SU-DHL-6 (cell line): Measurements from ENCODE around the gene ARHGAP6.
A peak's percentile ranks its signal among the peaks of the same experiment; 100 is the strongest.

Experiments
- H2AFZ ChIP-seq: fragments of 200-600 bp; sonication (generic); 2 replicates; pipeline ENCODE4 v1.6.1; 2014; ENCODE audit warnings: low read depth, mild to moderate bottlenecking, moderate library complexity, mixed read lengths, antibody characterized with exemption, low read length; ENCODE audit not compliant: severe bottlenecking
- H3F3A ChIP-seq: fragments of 200-600 bp; shearing (Covaris generic); 2 replicates; pipeline ENCODE4 v1.6.0; 2016; ENCODE audit warnings: antibody characterized with exemption, mild to moderate bottlenecking; ENCODE audit not compliant: insufficient read depth
- H3K27ac ChIP-seq: fragments of 200-600 bp; sonication (generic); 2 replicates; pipeline ENCODE4 v1.5.1; 2016; ENCODE audit warnings: low read depth, mild to moderate bottlenecking, low read length, moderate library complexity, mixed read lengths
- H3K27me3 ChIP-seq: fragments of 200-600 bp; sonication (generic), shearing (Covaris generic); 2 replicates; pipeline ENCODE4 v1.6.0; 2014; ENCODE audit warnings: mild to moderate bottlenecking, low read length
- H3K36me3 ChIP-seq: fragments of 200-600 bp; sonication (generic); 2 replicates; pipeline ENCODE4 v1.6.1; 2014; ENCODE audit warnings: mild to moderate bottlenecking, low read length, mixed read lengths
- H3K4me2 ChIP-seq: fragments of 300-600, 200-600 bp; shearing (Covaris generic), sonication (generic); 2 replicates; pipeline ENCODE4 v1.6.0; 2014; ENCODE audit warnings: low read length, low read depth, mild to moderate bottlenecking; ENCODE audit not compliant: poor library complexity, severe bottlenecking
- H3K4me3 ChIP-seq: fragments of 200-600 bp; sonication (generic); 2 replicates; pipeline ENCODE4 v1.5.1; 2014; ENCODE audit warnings: antibody characterized with exemption, low read length, mild to moderate bottlenecking, mixed read lengths; ENCODE audit not compliant: insufficient read depth, poor library complexity, severe bottlenecking
- H3K79me2 ChIP-seq: fragments of 200-600 bp; sonication (generic); 2 replicates; pipeline ENCODE4 v1.6.1; 2014; ENCODE audit warnings: mild to moderate bottlenecking, low read length, moderate library complexity; ENCODE audit not compliant: insufficient read depth
- H3K9ac ChIP-seq: fragments of 200-600 bp; sonication (generic); 2 replicates; pipeline ENCODE4 v1.7.0; 2014; ENCODE audit warnings: mild to moderate bottlenecking, low read length
- H3K9me2 ChIP-seq: fragments of 200-600 bp; sonication (generic); replicated peaks from 2 replicates; pipeline ENCODE4 v1.6.1; 2014; ENCODE audit warnings: low read length; ENCODE audit not compliant: insufficient read depth
- H3K9me3 ChIP-seq: fragments of 200-600 bp; sonication (generic); 2 replicates; pipeline ENCODE4 v1.6.1; 2014; ENCODE audit warnings: low read length, mixed read lengths; ENCODE audit not compliant: insufficient read depth
- H4K20me1 ChIP-seq: fragments of 200-600 bp; sonication (generic); 2 replicates; pipeline ENCODE4 v1.6.1; 2014; ENCODE audit warnings: low read depth, mild to moderate bottlenecking, antibody characterized with exemption, low read length, moderate library complexity, mixed read lengths
- EZH2phosphoT487 ChIP-seq: fragments of 200-600 bp; sonication (generic), shearing (Covaris generic); conservative IDR thresholded peaks from 2 replicates; pipeline ENCODE4 v1.6.1; 2018; ENCODE audit warnings: mild to moderate bottlenecking, antibody characterized with exemption, low read length, moderate library complexity, mixed read lengths
- TF ChIP-seq, protein P1 (sequence below): fragments of 200-600 bp; sonication (generic); IDR thresholded peaks from one replicate; pipeline ENCODE4 v1.5.1; 2017; ENCODE audit warnings: antibody characterized with exemption, mild to moderate bottlenecking, low read length, moderate library complexity; ENCODE audit not compliant: insufficient read depth, poor library complexity, severe bottlenecking

Gene ARHGAP6

DNA sequence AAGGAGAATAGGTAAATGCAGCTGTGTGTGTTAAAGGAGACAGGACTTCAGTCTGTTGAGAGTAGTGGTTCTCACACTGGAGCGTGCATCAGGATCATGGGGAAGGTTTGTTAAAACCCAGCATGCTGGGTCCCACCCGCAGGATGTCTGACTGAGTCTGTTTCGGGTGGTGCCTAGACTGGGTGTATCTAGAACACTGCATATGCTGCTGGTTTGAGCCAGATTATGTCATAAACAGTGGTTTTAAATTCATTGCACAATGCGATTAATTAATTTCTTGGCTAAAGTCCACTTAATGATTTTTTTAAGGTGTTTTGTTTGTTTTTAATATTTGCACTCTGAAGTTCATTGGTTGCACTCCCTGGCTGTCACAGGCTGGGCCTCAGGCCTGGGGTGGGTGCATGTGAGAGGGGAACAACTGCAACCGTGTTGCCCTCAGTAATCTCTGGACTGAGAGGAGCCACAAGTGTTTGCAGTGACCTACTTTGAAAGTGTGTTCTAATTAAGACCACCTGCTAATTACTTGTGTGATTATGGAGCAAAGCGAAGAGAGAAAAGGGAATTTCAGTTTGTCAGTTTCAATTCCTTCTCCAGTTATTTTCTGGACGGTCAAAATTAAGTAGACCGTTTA lies 546.3 kb downstream of the ARHGAP6 start:
- no peak overlapping the region for H3K9ac ChIP-seq
- no peaks in the 10 kb centered on the region for H3K27me3 ChIP-seq
- H3K4me2 ChIP-seq: no peak overlapping the region
- no peaks in the 10 kb centered on the region for H3K9me3 ChIP-seq
- H3F3A ChIP-seq: no peaks in the 10 kb centered on the region
- no peak overlapping the region for H3K4me3 ChIP-seq
- H4K20me1 ChIP-seq: no peaks in the 10 kb centered on the region
- no peaks in the 10 kb centered on the region for H3K9me2 ChIP-seq
- H3K79me2 ChIP-seq: 0 out of 2 replicates have a peak, but pooled peaks cover under 1% of the 10 kb centered on the region
- no peak for TF ChIP-seq EZH2phosphoT487
- TF ChIP-seq, protein P1, sequence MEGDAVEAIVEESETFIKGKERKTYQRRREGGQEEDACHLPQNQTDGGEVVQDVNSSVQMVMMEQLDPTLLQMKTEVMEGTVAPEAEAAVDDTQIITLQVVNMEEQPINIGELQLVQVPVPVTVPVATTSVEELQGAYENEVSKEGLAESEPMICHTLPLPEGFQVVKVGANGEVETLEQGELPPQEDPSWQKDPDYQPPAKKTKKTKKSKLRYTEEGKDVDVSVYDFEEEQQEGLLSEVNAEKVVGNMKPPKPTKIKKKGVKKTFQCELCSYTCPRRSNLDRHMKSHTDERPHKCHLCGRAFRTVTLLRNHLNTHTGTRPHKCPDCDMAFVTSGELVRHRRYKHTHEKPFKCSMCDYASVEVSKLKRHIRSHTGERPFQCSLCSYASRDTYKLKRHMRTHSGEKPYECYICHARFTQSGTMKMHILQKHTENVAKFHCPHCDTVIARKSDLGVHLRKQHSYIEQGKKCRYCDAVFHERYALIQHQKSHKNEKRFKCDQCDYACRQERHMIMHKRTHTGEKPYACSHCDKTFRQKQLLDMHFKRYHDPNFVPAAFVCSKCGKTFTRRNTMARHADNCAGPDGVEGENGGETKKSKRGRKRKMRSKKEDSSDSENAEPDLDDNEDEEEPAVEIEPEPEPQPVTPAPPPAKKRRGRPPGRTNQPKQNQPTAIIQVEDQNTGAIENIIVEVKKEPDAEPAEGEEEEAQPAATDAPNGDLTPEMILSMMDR: no peak
- no peak overlapping the region for H2AFZ ChIP-seq
- peaks cover 5% of the 10 kb centered on the region; the same call in 1 of the 2 replicates for H3K36me3 ChIP-seq
- no peak overlapping the region for H3K27ac ChIP-seq

- no peak for TF ChIP-seq EZH2phosphoT487
- TF ChIP-seq, protein P1: no peak
- no peaks in the 10 kb centered on the region for H3F3A ChIP-seq
- no peaks in the 10 kb centered on the region for H4K20me1 ChIP-seq
- H3K27me3 ChIP-seq: no peaks in the 10 kb centered on the region
- no peak overlapping the region for H3K4me2 ChIP-seq
- peaks cover 10% of the 10 kb centered on the region for H3K79me2 ChIP-seq
- no peak overlapping the region for H3K27ac ChIP-seq
- no peak overlapping the region for H3K4me3 ChIP-seq
- H3K9me2 ChIP-seq: no peaks in the 10 kb centered on the region
- H2AFZ ChIP-seq: no peak overlapping the region
- no peaks in the 10 kb centered on the region for H3K9me3 ChIP-seq
- no peak overlapping the region for H3K9ac ChIP-seq
- H3K36me3 ChIP-seq: peaks cover 5% of the 10 kb centered on the region; the same call in 1 of the 2 replicates
These were observed 548.0 kb downstream of the ARHGAP6 start for GRCh38 chrX:11117745-11118144.

- Histone ChIP-seq H3K36me3 (0 out of 2 replicates have a peak, but pooled peaks cover 3% of the 10 kb centered on the region), H3K4me2 (peak overlapping the region; percentile 10), H2AFZ (no peak overlapping the region), H3K27ac (no peak overlapping the region), H3K79me2 (peaks cover 29% of the 10 kb centered on the region), H3K9ac (no peak overlapping the region), H3K9me2 (no peaks in the 10 kb centered on the region), H3K9me3 (no peaks in the 10 kb centered on the region), H4K20me1 (no peaks in the 10 kb centered on the region; the same call in 1 of the 2 replicates), H3F3A (no peaks in the 10 kb centered on the region), H3K27me3 (no peaks in the 10 kb centered on the region), H3K4me3 (no peak overlapping the region)
- TF ChIP-seq, protein P1: no peak
- TF ChIP-seq EZH2phosphoT487: no peak
These were observed 552.0 kb downstream of the ARHGAP6 start for GRCh38 chrX:11113731-11114130.
